Measurements from ENCODE around the gene RRAS.

DNA sequence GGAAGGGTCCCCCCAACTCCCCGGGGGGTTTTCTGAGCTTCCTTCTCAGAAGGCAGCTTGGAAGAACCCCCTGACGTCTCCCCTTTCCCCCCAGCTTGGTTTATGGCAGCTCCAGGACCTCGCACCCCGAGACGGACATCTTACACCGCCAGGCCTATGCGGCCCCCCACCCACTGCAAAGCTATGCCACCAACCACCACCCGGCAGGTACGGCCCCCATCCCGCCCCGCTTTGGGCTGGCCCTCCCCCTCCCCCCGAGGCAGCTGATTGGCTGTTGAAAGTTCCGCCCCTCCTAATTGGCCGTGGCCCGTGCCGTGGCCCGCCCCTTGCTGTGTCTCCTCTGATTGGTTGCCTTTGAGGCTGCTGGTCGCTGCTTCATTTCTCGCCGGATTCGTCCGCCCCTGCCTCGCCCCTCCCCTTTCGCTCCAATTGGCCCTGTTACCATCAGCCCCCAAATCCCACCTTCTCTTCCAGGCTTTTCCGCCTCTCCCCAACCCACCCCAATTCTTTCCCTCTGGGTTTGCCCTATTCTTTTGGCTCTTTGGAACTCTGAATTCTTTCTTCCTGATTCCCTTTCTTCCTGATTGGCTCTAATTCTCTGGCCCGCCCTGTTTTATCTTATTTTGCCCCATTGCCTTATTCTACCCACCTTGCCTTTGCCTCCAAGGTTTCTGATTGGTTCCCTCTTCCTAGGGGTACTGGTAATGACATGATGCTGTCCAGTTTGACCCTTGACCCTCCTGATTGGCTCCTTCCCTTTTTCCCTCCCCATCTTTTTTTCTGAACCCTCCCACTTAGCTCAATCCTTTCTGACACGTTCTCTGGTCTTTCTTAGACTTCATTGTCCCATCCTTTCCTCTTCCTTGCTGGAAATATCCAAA lies 46.5 kb downstream of the RRAS start:
- TF ChIP-seq CTCF (IDR thresholded peaks at IDR 0.05) (no peak), ZFX (IDR thresholded peaks at IDR 0.05; ENCODE audit: borderline replicate concordance) (no peak)

Measured in 22Rv1 (cell line).